ENCODE data around the gene NCAM1. TPM values are rescaled to one million over a fixed set of nuclear protein-coding genes. Genes with fewer than 3 reads are reported as not detected.

Gene NCAM1
- total RNA-seq, 4 donors from 2014 or later = 56.3 to 193 (median 70.2) TPM

GRCh38 chr11:113148076-113148475, 186.9 kb downstream of the NCAM1 start:
- no peaks in the 10 kb centered on the region for H3K4me1 ChIP-seq
- H3K9me3 ChIP-seq = no peaks in the 10 kb centered on the region
- H3K27ac ChIP-seq = no peak overlapping the region
- no peak overlapping the region for H3K4me3 ChIP-seq
- TF ChIP-seq EP300 (IDR thresholded peaks at IDR 0.05) (no peak), POLR2A (IDR thresholded peaks at IDR 0.05) (no peak), POLR2AphosphoS5 (IDR thresholded peaks at IDR 0.05) (no peak)
- TF ChIP-seq, protein P1, sequence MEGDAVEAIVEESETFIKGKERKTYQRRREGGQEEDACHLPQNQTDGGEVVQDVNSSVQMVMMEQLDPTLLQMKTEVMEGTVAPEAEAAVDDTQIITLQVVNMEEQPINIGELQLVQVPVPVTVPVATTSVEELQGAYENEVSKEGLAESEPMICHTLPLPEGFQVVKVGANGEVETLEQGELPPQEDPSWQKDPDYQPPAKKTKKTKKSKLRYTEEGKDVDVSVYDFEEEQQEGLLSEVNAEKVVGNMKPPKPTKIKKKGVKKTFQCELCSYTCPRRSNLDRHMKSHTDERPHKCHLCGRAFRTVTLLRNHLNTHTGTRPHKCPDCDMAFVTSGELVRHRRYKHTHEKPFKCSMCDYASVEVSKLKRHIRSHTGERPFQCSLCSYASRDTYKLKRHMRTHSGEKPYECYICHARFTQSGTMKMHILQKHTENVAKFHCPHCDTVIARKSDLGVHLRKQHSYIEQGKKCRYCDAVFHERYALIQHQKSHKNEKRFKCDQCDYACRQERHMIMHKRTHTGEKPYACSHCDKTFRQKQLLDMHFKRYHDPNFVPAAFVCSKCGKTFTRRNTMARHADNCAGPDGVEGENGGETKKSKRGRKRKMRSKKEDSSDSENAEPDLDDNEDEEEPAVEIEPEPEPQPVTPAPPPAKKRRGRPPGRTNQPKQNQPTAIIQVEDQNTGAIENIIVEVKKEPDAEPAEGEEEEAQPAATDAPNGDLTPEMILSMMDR (IDR thresholded peaks at IDR 0.05) = no peak
- WGBS, 2 donors (ENCODE audit: low coverage in 1 of 2) = 78 to 85% methylated on average over 8 to 9 of the region's 9 CpGs
- no peaks in the 10 kb centered on the region for H3K27me3 ChIP-seq
- H3K36me3 ChIP-seq = no peaks in the 10 kb centered on the region
- no peak for ATAC-seq

DNA sequence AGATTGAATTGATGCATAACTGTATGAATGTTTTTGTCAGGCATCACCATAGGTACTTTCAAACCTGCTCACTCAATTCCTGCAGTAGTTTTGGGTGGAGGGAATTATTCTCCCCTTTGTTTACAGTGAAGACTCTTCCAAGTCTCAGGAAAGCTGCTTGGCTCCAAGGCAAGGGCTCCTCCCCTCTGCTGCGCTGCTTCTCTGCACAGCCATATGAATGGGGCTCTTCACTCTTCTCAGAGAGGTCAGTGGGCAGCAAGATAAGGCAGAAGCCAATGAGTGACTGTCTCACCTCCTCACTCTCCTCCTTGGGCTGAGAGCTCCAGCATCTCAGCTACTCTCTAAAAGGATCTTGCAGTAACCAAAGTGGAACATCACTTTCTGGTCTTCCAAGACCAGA, 187.4 kb downstream of the NCAM1 start:
- TF ChIP-seq EP300 (IDR thresholded peaks at IDR 0.05) (no peak), POLR2AphosphoS5 (IDR thresholded peaks at IDR 0.05) (no peak), POLR2A (IDR thresholded peaks at IDR 0.05) (no peak)
- TF ChIP-seq, protein P1 (IDR thresholded peaks at IDR 0.05) = no peak
- no CpG with 5 or more reads among the region's 1 CpG for WGBS, 2 donors (ENCODE audit: low coverage in 1 of 2)
- Histone ChIP-seq H3K36me3 (no peaks in the 10 kb centered on the region), H3K4me3 (no peak overlapping the region), H3K27me3 (no peaks in the 10 kb centered on the region), H3K9me3 (no peaks in the 10 kb centered on the region), H3K27ac (no peak overlapping the region), H3K4me1 (peaks cover 0 to 5% (median 2%) of the 10 kb centered on the region in 3 donors)
- ATAC-seq = no peak

GRCh38 chr11:113151521-113151920, 190.3 kb downstream of the NCAM1 start:
- no peak overlapping the region for H3K4me3 ChIP-seq
- 73 to 86% methylated on average over 4 of the region's 4 CpGs for WGBS, 2 donors (ENCODE audit: low coverage in 1 of 2)
- no peaks in the 10 kb centered on the region for H3K27me3 ChIP-seq
- TF ChIP-seq POLR2A (IDR thresholded peaks at IDR 0.05) (no peak), POLR2AphosphoS5 (IDR thresholded peaks at IDR 0.05) (no peak), EP300 (IDR thresholded peaks at IDR 0.05) (no peak)
- TF ChIP-seq, protein P1 (IDR thresholded peaks at IDR 0.05) = no peak
- H3K9me3 ChIP-seq = no peaks in the 10 kb centered on the region
- no peaks in the 10 kb centered on the region for H3K36me3 ChIP-seq
- ATAC-seq = no peak
- peaks cover 0 to 14% (median 2%) of the 10 kb centered on the region in 3 donors for H3K4me1 ChIP-seq
- no peak overlapping the region for H3K27ac ChIP-seq

GRCh38 chr11:113152500-113152899, 191.3 kb downstream of the NCAM1 start:
- H3K4me1 ChIP-seq = peaks cover 0 to 14% (median 2%) of the 10 kb centered on the region in 3 donors
- H3K27ac ChIP-seq = no peak overlapping the region
- no peaks in the 10 kb centered on the region for H3K27me3 ChIP-seq
- no peak for TF ChIP-seq POLR2A (IDR thresholded peaks at IDR 0.05)
- TF ChIP-seq EP300 (IDR thresholded peaks at IDR 0.05) = no peak
- no peak for TF ChIP-seq POLR2AphosphoS5 (IDR thresholded peaks at IDR 0.05)
- TF ChIP-seq, protein P1 (IDR thresholded peaks at IDR 0.05) = no peak
- no peak for ATAC-seq
- H3K9me3 ChIP-seq = no peaks in the 10 kb centered on the region
- H3K4me3 ChIP-seq = no peak overlapping the region
- H3K36me3 ChIP-seq = no peaks in the 10 kb centered on the region

DNA sequence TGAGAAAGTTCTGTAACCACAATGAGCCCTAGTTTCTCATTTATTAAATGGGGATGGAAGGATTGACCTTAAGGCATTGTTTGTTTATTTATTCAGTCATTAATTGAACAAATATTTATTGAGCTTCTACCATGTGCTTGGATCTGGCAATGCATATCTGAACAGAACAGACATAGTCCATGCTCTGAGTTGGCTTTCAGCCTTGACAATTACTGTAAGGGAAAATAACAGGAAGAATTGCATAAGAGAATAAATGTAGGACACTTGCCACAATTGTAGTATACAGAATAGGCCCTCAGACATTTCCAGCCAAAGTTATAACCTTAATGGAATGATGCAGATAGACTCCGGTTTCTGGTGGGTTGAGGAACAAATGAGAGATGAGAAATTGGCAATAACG, 192.6 kb downstream of the NCAM1 start:
- H3K4me3 ChIP-seq = no peak overlapping the region
- no peak for TF ChIP-seq EP300 (IDR thresholded peaks at IDR 0.05)
- TF ChIP-seq POLR2AphosphoS5 (IDR thresholded peaks at IDR 0.05) = peak; percentile 49
- H3K27me3 ChIP-seq = no peaks in the 10 kb centered on the region
- no peaks in the 10 kb centered on the region for H3K9me3 ChIP-seq
- H3K4me1 ChIP-seq = peaks cover 0 to 14% (median 2%) of the 10 kb centered on the region in 3 donors
- H3K36me3 ChIP-seq = no peaks in the 10 kb centered on the region
- H3K27ac ChIP-seq = no peak overlapping the region
- ATAC-seq = peak; percentile 43
- WGBS, 2 donors (ENCODE audit: low coverage in 1 of 2) = 54 to 100% methylated on average over 1 to 2 of the region's 2 CpGs
